Skeletal muscle cell (primary cell): ENCODE results near the gene FZD2.
"Not testable (repeated sequence)": the region's sequence is repeated elsewhere in the genome, so short reads cannot be mapped to it uniquely, and the experiment has no call there.

Experiments used
- DNase-seq: peaks from one replicate; pipeline ENCODE4 v3.0.0-alpha.2; 2010; ENCODE audit warnings: low read depth
- H3K4me3 ChIP-seq: 2 replicates; pipeline ENCODE4 v1.5.1; 2011; ENCODE audit warnings: low read depth, mild to moderate bottlenecking, control low read depth, low read length, moderate library complexity

The FZD2 gene

GRCh38 chr17:44543905-44544523 lies 13.3 kb upstream of the FZD2 start:
- H3K4me3 ChIP-seq, result no peak overlapping the region
- DNase-seq, result no peak

- no peak for DNase-seq
- H3K4me3 ChIP-seq, result no peak overlapping the region
Observed at GRCh38 chr17:44546671-44547606, 10.3 kb upstream of the FZD2 start.

GRCh38 chr17:44547625-44548267 lies 9.5 kb upstream of the FZD2 start:
- DNase-seq, result no peak
- H3K4me3 ChIP-seq, result no peak overlapping the region

- no peak for DNase-seq
- no peak overlapping the region for H3K4me3 ChIP-seq
Observed at GRCh38 chr17:44548376-44549230, 8.7 kb upstream of the FZD2 start.

- no peak for DNase-seq
- H3K4me3 ChIP-seq, result no peak overlapping the region
Observed at GRCh38 chr17:44549686-44550085, 7.6 kb upstream of the FZD2 start.

GRCh38 chr17:44552361-44552760 lies 4.9 kb upstream of the FZD2 start:
- no peak overlapping the region for H3K4me3 ChIP-seq
- DNase-seq, result no peak

GRCh38 chr17:44555099-44555498 lies 2.2 kb upstream of the FZD2 start:
- DNase-seq, result no peak
- H3K4me3 ChIP-seq, result no peak overlapping the region

GRCh38 chr17:44556166-44556831 lies 985 bp upstream of the FZD2 start:
- no peak for DNase-seq
- H3K4me3 ChIP-seq, result peak overlapping the region; percentile 68

- peak overlapping the region; percentile 68 for H3K4me3 ChIP-seq
- no peak for DNase-seq
Observed at GRCh38 chr17:44557651-44558285, 484 bp downstream of the FZD2 start.

- H3K4me3 ChIP-seq, result peak overlapping the region; percentile 68
- DNase-seq, result no peak
Observed at GRCh38 chr17:44558334-44558709, 1.0 kb downstream of the FZD2 start.

GRCh38 chr17:44558710-44559633 lies 1.7 kb downstream of the FZD2 start:
- no peak for DNase-seq
- H3K4me3 ChIP-seq, result peak overlapping the region; percentile 68

GRCh38 chr17:44559634-44560554 lies 2.6 kb downstream of the FZD2 start:
- H3K4me3 ChIP-seq, result peak overlapping the region; percentile 68
- no peak for DNase-seq

- DNase-seq, result no peak
- peak overlapping the region; percentile 68 for H3K4me3 ChIP-seq
Observed at GRCh38 chr17:44561237-44561623, 3.9 kb downstream of the FZD2 start.

GRCh38 chr17:44564429-44564828 lies 7.1 kb downstream of the FZD2 start:
- H3K4me3 ChIP-seq, result no peak overlapping the region
- no peak for DNase-seq

- DNase-seq, result no peak
Observed at GRCh38 chr17:44565866-44566443, 8.7 kb downstream of the FZD2 start.

GRCh38 chr17:44568311-44568944 lies 11.1 kb downstream of the FZD2 start:
- not testable (repeated sequence) for DNase-seq, H3K4me3 ChIP-seq

More at GRCh38 chr17:44565866-44566443, 8.7 kb downstream of the FZD2 start:
- no peak overlapping the region for H3K4me3 ChIP-seq
